Loucy (cell line): ENCODE data around the gene KCNA5.

Source experiments
- H2AFZ ChIP-seq: fragments of 200-600 bp; sonication (generic); 2 replicates; pipeline ENCODE4 v1.6.0; 2016; ENCODE audit warnings: antibody characterized with exemption, mild to moderate bottlenecking, low read length, moderate library complexity
- H3F3A ChIP-seq: fragments of 200-600 bp; 2 replicates; pipeline ENCODE4 v1.6.0; 2016; ENCODE audit warnings: antibody characterized with exemption, low read depth, mild to moderate bottlenecking
- H3K27me3 ChIP-seq: fragments of 200-600 bp; sonication (generic); 2 replicates; pipeline ENCODE4 v1.6.1; 2014; ENCODE audit warnings: low read length, mild to moderate bottlenecking; ENCODE audit not compliant: insufficient read depth, poor library complexity, severe bottlenecking
- H3K36me3 ChIP-seq: fragments of 200-600 bp; sonication (generic); 2 replicates; pipeline ENCODE4 v1.6.1; 2016; ENCODE audit warnings: low read length; ENCODE audit not compliant: insufficient read depth
- H3K4me1 ChIP-seq: fragments of 200-600 bp; sonication (generic); 2 replicates; pipeline ENCODE4 v1.5.1; 2014; ENCODE audit warnings: low read length, mild to moderate bottlenecking; ENCODE audit not compliant: insufficient read depth, poor library complexity, severe bottlenecking
- H3K4me2 ChIP-seq: fragments of 200-600 bp; sonication (generic); 2 replicates; pipeline ENCODE4 v1.6.0; 2014; ENCODE audit warnings: antibody characterized with exemption, low read length, low read depth, mild to moderate bottlenecking; ENCODE audit not compliant: poor library complexity, severe bottlenecking
- H3K4me3 ChIP-seq: fragments of 200-600 bp; sonication (generic); 2 replicates; pipeline ENCODE4 v1.5.1; 2014; ENCODE audit warnings: low read length, mild to moderate bottlenecking, mixed read lengths; ENCODE audit not compliant: poor library complexity, severe bottlenecking
- H3K79me2 ChIP-seq: fragments of 200-600 bp; sonication (generic); 2 replicates; pipeline ENCODE4 v1.6.1; 2014; ENCODE audit warnings: low read length; ENCODE audit not compliant: insufficient read depth
- H3K9ac ChIP-seq: fragments of 200-600 bp; sonication (generic); 2 replicates; pipeline ENCODE4 v1.6.0; 2014; ENCODE audit warnings: mild to moderate bottlenecking, low read depth, low read length, moderate library complexity; ENCODE audit not compliant: poor library complexity, severe bottlenecking
- H3K9me2 ChIP-seq: fragments of 200-600 bp; sonication (generic); replicated peaks from 2 replicates; pipeline ENCODE4 v1.6.1; 2016; ENCODE audit warnings: low read depth, low read length, mixed read lengths
- H3K9me3 ChIP-seq: fragments of 200-600 bp; sonication (generic); 2 replicates; pipeline ENCODE4 v1.6.1; 2014; ENCODE audit warnings: mild to moderate bottlenecking, antibody characterized with exemption, low read length, low read depth; ENCODE audit not compliant: insufficient read depth
- H4K20me1 ChIP-seq: fragments of 200-600 bp; sonication (generic); 2 replicates; pipeline ENCODE4 v1.6.0; 2014; ENCODE audit warnings: antibody characterized with exemption, low read length, mild to moderate bottlenecking; ENCODE audit not compliant: insufficient read depth, poor library complexity, severe bottlenecking
- EZH2phosphoT487 ChIP-seq: fragments of 200-600 bp; IDR thresholded peaks from 2 replicates; pipeline ENCODE4 v1.6.1; 2018; ENCODE audit warnings: antibody characterized with exemption, mild to moderate bottlenecking, moderate library complexity, borderline replicate concordance
- TF ChIP-seq, protein P1 (sequence below): fragments of 200-600 bp; sonication (generic); conservative IDR thresholded peaks from 2 replicates; pipeline ENCODE4 v1.5.1; 2014; ENCODE audit warnings: mild to moderate bottlenecking, antibody characterized with exemption, low read length

Gene KCNA5

DNA sequence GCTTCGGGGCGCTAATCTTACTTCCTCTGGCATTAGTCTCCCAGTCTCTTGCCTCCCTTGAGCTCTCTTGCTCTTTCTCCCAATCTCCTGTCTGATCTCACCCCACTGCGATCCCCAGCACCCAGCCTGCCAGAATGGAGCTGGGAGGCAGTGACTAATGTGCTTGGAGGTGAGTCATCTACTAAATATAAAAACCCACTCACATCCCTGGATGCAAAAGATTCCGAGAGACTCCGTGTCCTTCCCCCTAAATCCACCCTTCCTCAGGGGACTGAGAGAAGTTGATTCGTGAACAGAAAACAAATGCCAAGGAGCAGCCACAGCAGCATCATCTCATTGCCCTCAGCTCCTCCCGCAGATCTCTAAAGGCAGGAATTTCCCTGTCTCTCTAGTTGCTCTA is 45.7 kb upstream of the KCNA5 start:
- Histone ChIP-seq H3K4me1 (no peaks in the 10 kb centered on the region), H3K9me3 (no peaks in the 10 kb centered on the region), H3K79me2 (no peaks in the 10 kb centered on the region), H3K36me3 (no peaks in the 10 kb centered on the region), H3F3A (no peaks in the 10 kb centered on the region), H3K9me2 (no peaks in the 10 kb centered on the region), H2AFZ (no peak overlapping the region), H3K9ac (no peak overlapping the region), H3K27me3 (no peaks in the 10 kb centered on the region), H3K4me2 (no peak overlapping the region), H3K4me3 (no peak overlapping the region), H4K20me1 (no peaks in the 10 kb centered on the region)
- TF ChIP-seq EZH2phosphoT487 = no peak

DNA sequence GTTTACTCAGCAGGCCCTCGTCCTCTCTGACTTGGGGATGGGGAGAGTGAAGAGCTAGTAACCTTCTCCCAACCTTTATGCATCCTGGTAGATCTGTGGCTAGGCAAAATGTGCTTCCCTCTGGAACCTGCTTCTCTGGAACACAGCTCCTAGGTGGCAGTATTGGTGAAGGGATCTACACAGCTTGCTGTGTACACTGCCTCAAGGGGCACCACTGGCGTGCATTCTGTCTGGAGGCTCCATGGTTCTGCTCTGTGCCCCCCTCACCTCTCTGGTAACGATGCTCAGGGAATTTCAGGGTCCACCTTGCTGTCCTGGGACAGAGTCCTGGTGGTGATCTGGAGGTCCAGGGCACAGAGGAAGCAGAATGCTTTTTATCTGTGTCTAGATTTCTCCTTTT is 43.5 kb upstream of the KCNA5 start:
- Histone ChIP-seq H3K36me3 (no peaks in the 10 kb centered on the region), H3K79me2 (no peaks in the 10 kb centered on the region), H3K4me3 (no peak overlapping the region), H3K9me2 (no peaks in the 10 kb centered on the region), H3K27me3 (no peaks in the 10 kb centered on the region), H3K4me1 (no peaks in the 10 kb centered on the region), H3K9me3 (no peaks in the 10 kb centered on the region), H2AFZ (peak overlapping the region; percentile 51), H3K4me2 (no peak overlapping the region), H3K9ac (no peak overlapping the region), H3F3A (no peaks in the 10 kb centered on the region), H4K20me1 (no peaks in the 10 kb centered on the region)
- TF ChIP-seq, protein P1, sequence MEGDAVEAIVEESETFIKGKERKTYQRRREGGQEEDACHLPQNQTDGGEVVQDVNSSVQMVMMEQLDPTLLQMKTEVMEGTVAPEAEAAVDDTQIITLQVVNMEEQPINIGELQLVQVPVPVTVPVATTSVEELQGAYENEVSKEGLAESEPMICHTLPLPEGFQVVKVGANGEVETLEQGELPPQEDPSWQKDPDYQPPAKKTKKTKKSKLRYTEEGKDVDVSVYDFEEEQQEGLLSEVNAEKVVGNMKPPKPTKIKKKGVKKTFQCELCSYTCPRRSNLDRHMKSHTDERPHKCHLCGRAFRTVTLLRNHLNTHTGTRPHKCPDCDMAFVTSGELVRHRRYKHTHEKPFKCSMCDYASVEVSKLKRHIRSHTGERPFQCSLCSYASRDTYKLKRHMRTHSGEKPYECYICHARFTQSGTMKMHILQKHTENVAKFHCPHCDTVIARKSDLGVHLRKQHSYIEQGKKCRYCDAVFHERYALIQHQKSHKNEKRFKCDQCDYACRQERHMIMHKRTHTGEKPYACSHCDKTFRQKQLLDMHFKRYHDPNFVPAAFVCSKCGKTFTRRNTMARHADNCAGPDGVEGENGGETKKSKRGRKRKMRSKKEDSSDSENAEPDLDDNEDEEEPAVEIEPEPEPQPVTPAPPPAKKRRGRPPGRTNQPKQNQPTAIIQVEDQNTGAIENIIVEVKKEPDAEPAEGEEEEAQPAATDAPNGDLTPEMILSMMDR = peak; percentile 33
- TF ChIP-seq EZH2phosphoT487 = no peak

DNA sequence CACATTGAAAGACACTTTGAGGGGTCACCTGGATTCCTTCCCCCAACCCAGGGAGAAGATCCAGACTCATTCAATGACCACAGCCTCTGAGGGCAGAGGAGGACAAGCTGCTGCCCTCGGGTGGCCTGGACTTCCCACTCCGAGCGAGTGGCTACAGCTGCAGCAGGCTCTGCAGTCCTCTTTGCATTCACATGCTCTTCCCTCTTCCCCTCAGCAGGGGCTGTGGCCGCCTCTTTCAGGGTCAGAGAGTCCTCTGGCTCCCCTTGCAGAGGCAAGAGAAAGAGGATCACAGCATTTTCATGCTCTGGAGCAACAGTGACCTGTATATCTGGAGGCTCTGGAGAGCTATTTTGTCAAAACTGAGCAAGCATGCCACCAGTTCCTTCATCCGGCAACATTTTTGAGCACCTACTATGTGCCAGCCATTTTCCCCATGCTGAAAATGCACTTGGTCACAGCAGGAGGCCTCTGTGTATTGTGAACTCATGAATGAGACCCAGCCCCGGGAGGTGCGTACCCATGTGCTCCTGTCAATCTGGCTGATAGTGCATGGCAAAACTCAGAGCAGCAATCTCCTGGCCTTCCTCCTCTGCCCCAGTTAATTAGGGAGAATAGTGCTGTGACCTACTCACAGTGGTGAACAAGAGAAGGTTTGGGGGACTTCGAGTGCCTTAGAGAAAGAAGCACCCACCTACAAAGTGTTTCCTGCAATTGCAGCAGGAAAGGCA is 42.9 kb upstream of the KCNA5 start:
- H3K36me3 ChIP-seq = no peaks in the 10 kb centered on the region
- no peak overlapping the region for H3K4me3 ChIP-seq
- no peak overlapping the region for H2AFZ ChIP-seq
- no peak overlapping the region for H3K9ac ChIP-seq
- H3K4me1 ChIP-seq = no peaks in the 10 kb centered on the region
- no peak overlapping the region for H3K4me2 ChIP-seq
- no peaks in the 10 kb centered on the region for H4K20me1 ChIP-seq
- no peaks in the 10 kb centered on the region for H3K79me2 ChIP-seq
- no peaks in the 10 kb centered on the region for H3K9me3 ChIP-seq
- H3K27me3 ChIP-seq = no peaks in the 10 kb centered on the region
- TF ChIP-seq, protein P1 = no peak
- TF ChIP-seq EZH2phosphoT487 = no peak
- no peaks in the 10 kb centered on the region for H3K9me2 ChIP-seq
- H3F3A ChIP-seq = no peaks in the 10 kb centered on the region
